HuH-7 (cell line): ENCODE measurements around the gene TPRA1.
A peak's percentile ranks its signal among the peaks of the same experiment; 100 is the strongest.

Experiments used
- DNase-seq: peaks from one replicate; pipeline ENCODE4 v3.0.0; 2011; ENCODE audit warnings: low spot score

The TPRA1 gene

GRCh38 chr3:127590282-127590592, 296 bp downstream of the TPRA1 start:
- DNase-seq: no peak

- DNase-seq: no peak
These were observed 792 bp downstream of the TPRA1 start for GRCh38 chr3:127589600-127590281.

GRCh38 chr3:127588806-127589577, 1.5 kb downstream of the TPRA1 start:
- no peak for DNase-seq

- no peak for DNase-seq
These were observed 2.7 kb downstream of the TPRA1 start for GRCh38 chr3:127587876-127588275.

GRCh38 chr3:127585813-127586413, 4.6 kb downstream of the TPRA1 start:
- no peak for DNase-seq

GRCh38 chr3:127585163-127585812, 5.2 kb downstream of the TPRA1 start:
- no peak for DNase-seq

GRCh38 chr3:127584734-127585133, 5.8 kb downstream of the TPRA1 start:
- DNase-seq: no peak

- DNase-seq: no peak
These were observed 10.0 kb downstream of the TPRA1 start for GRCh38 chr3:127580327-127581060.

GRCh38 chr3:127578802-127579201, 11.7 kb downstream of the TPRA1 start:
- no peak for DNase-seq

- DNase-seq: no peak
These were observed 12.4 kb downstream of the TPRA1 start for GRCh38 chr3:127578168-127578567.

- no peak for DNase-seq
These were observed 13.1 kb downstream of the TPRA1 start for GRCh38 chr3:127577448-127577847.

GRCh38 chr3:127574880-127575878, 15.4 kb downstream of the TPRA1 start:
- DNase-seq: peak; percentile 99

GRCh38 chr3:127573912-127574311, 16.6 kb downstream of the TPRA1 start:
- DNase-seq: no peak

GRCh38 chr3:127573401-127573800, 17.1 kb downstream of the TPRA1 start:
- DNase-seq: no peak

GRCh38 chr3:127572735-127573134, 17.8 kb downstream of the TPRA1 start:
- DNase-seq: no peak

GRCh38 chr3:127572186-127572585, 18.3 kb downstream of the TPRA1 start:
- DNase-seq: no peak

GRCh38 chr3:127570520-127570919, 20.0 kb downstream of the TPRA1 start:
- DNase-seq: no peak

GRCh38 chr3:127569160-127569559, 21.4 kb downstream of the TPRA1 start:
- no peak for DNase-seq

- no peak for DNase-seq
These were observed 21.9 kb downstream of the TPRA1 start for GRCh38 chr3:127568586-127568985.

GRCh38 chr3:127566833-127567232, 23.7 kb downstream of the TPRA1 start:
- DNase-seq: no peak

GRCh38 chr3:127565711-127566110, 24.8 kb downstream of the TPRA1 start:
- DNase-seq: no peak
